Esophagus squamous epithelium (tissue), 4 donors: Measurements from ENCODE around the gene KHDC1L.

Experiments used
- CTCF ChIP-seq, 6 experiments: fragments of 450-650 bp in 4 of 6; fragments of 200-600 bp in 2 of 6; sonication (generic) in 2 of 6; IDR thresholded peaks; one replicate each; pipeline ENCODE4 v1.5.1; 2016 to 2019; ENCODE audit warnings: antibody characterized with exemption in 6 of 6, mild to moderate bottlenecking in 4 of 6, moderate library complexity in 4 of 6
- POLR2A ChIP-seq, 4 donors: fragments of 450-650 bp; IDR thresholded peaks; one replicate each; pipeline ENCODE4 v1.6.1; 2017; ENCODE audit warnings: antibody characterized with exemption in 4 of 4, mild to moderate bottlenecking in 4 of 4, moderate library complexity in 3 of 4

- TF ChIP-seq CTCF (IDR thresholded peaks at IDR 0.05) (no peak), POLR2A (IDR thresholded peaks at IDR 0.05) (no peak)
These were observed 18.0 kb downstream of the KHDC1L start for GRCh38 chr6:73207221-73207837.
